Measurements from ENCODE around the gene ADH7.
"Not testable (repeated sequence)": the region's sequence is repeated elsewhere in the genome, so short reads cannot be mapped to it uniquely, and the experiment has no call there.

ADH7 gene

DNA sequence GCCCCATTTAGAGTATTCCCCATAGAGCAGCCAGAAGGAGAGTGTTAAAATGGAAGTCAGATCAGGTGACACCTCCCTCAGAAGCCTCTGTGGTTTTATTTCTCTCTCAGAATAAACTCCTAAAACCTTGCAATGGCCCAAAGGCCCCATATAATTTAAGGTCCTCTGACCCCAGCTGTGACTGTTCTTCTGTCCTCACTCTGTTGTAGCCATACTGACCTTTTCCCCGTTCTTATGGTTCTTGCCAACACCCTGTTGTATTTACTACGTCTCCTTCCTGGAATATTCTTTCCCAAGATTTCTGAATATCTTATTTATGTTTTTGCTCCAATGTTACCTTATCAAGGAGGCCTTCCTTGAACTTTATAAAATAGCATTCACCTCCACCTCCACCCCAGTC, 18.0 kb downstream of the ADH7 start:
- DNase-seq (ENCODE audit: low read depth in 1 of 2, low spot score in 1 of 2), result no peak

DNA sequence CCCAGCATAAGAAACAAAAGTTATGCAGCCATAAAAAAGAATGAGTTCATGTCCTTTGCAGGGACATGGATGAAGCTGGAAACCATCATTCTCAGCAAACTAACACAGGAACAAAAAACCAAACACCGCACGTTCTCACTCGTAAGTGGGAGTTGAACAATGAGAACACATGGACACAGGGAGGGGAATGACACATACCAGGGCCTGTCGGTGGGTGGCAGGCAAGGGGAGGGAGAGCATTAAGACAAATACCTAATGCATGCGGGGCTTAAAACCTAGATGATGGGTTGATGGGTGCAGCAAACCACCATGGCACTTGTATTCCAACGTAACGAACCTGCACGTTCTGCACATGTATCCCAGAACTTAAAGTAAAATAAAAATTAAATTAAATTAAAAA, 19.4 kb downstream of the ADH7 start:
- DNase-seq (ENCODE audit: low read depth in 1 of 2, low spot score in 1 of 2), result not testable (repeated sequence)

DNA sequence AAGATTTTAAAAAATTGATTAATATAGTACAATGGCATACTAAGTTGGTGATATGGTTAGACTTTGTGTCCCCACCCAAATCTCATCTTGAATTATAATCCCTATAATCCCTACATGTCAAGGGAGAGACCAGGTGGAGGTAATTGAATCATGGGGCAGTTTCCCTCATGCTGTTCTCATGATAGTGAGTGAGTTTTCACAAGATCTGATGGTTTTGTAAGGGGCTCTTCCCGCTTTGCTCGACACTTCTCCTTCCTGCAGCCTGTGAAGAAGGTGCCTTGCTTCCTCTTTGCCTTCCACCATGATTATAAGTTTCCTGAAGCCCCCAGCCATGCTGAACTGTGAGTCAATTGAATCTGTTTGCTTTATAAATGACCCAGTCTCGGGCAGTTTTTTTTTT, 20.2 kb downstream of the ADH7 start:
- DNase-seq (ENCODE audit: low read depth in 1 of 2, low spot score in 1 of 2), result not testable (repeated sequence)

DNA sequence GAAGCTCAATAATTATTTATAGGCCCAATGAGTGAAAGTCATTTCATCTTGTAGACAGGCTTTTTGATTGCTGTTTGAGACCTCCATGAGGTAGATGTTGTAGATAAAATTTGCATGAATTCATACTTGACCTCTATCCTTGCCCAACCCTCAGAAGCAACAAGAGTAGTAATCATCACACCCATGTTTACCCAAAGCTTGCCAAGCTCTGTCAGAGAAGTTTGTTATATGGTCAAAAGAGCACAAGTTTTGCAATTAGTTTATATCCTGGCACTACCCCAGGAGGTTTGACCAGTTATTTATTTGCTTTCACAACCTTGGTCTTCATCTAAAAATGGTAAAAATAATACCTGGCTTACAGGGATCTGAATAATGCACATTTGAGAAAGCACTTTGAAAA, 20.7 kb downstream of the ADH7 start:
- no peak for DNase-seq (ENCODE audit: low read depth in 1 of 2, low spot score in 1 of 2)

DNA sequence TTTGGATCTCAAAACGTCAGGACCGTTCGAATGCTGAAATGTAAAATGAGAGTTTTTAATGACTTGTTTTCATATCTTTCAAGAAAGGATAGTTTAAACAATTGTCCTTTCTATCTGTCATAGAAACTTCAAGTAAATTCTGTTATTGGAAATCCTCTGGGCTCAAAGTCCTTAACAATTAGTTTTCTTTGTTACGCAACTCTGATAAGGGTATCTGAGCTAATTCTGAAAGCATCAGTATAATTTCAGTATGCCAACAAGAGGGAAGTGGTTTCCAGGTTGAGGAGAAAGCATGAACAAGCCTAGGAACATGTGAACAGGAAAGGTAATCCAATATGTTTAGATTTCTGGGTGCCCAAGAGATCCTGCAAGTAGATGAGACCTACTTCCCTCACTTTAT, 22.0 kb downstream of the ADH7 start:
- no peak for DNase-seq (ENCODE audit: low read depth in 1 of 2, low spot score in 1 of 2)

DNA sequence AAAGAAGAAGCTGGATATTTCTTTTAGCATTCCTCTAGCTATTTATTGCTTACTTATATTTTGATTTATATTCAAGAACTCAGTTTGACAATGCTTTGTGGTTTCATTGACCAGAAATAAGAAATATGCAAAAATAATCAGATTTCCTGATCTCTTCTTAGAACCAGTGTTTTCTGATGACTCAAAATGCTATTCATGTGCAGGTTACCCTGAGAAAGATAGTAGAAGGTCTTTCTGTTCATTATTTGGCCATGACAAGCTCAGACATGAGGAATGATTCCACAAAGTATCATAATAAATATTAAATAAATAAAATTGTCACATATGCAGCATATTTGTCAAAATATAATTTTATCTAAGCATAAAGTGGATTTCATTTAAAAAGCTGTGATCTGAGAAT, 24.1 kb downstream of the ADH7 start:
- DNase-seq (ENCODE audit: low read depth in 1 of 2, low spot score in 1 of 2), result no peak

DNA sequence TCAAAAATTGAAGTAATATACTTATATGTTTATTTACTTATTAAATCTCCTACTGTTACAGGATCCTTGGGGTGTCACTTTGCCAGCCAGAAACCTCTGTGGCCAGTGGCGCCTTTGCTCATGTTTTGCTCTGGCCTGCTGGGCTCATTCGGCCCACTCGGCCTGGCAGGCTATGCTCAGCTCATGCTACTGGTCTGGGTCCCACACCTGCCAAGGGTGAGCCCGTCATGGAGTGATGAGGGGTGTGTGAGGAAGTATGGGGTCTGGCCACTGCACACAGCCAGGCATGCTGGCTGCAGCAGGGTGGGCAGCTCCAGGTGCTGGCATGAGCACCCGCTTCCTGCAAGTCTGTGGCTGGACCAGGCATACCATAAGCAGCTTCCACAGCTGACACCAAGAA, 25.1 kb downstream of the ADH7 start:
- DNase-seq (ENCODE audit: low read depth in 1 of 2, low spot score in 1 of 2), result no peak

DNA sequence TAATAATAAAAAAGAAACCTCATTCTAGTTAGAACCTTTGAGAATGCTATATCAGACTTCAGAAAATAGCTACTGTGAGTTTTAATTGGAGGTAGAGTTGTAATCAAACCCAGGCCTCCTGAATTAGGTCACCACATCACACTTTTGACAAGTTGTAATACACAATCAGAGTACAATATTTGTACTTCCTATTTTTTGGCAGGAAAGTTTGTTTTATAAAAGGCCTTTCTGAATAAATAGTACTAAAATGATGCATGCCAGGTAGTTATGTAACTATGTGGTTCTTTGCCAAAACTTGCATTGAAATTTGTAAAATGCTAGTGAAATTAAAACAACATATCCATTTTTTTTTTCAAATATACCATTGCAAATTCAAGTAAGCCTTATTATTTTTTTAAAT, 26.8 kb downstream of the ADH7 start:
- DNase-seq (ENCODE audit: low read depth in 1 of 2, low spot score in 1 of 2), result no peak

DNA sequence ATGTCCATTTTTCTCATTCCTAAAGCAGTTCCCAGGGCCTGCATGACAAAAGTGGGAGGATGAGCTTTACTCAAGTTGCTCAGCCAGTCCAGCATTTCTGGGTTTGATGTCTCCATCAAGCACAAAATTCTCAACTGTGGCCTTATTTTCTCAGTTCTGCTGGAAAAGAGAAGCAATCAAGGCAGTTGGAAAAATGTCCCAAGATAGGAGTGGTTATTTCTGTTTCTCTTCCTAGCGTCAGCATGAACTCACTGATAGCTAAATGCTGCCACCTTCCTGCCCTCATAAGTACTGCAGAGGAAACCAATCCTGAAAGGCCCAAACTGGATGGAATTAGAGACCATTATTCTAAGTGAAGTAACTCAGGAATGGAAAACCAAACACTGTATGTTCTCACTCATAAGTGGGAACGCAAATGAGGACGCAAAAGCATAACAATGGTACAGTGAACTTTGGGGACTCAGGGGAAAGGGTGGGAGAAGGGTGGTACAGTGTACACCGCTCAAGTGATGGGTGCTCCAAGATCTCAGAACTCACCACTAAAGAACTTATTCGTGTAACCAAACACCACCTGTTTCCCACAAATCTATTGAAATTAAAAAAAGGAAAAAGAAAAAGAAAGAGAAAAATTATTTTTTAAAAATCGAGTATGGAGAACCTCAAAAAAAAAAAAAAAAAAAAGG, 29.6 kb downstream of the ADH7 start:
- no peak for DNase-seq (ENCODE audit: low read depth in 1 of 2, low spot score in 1 of 2)

DNA sequence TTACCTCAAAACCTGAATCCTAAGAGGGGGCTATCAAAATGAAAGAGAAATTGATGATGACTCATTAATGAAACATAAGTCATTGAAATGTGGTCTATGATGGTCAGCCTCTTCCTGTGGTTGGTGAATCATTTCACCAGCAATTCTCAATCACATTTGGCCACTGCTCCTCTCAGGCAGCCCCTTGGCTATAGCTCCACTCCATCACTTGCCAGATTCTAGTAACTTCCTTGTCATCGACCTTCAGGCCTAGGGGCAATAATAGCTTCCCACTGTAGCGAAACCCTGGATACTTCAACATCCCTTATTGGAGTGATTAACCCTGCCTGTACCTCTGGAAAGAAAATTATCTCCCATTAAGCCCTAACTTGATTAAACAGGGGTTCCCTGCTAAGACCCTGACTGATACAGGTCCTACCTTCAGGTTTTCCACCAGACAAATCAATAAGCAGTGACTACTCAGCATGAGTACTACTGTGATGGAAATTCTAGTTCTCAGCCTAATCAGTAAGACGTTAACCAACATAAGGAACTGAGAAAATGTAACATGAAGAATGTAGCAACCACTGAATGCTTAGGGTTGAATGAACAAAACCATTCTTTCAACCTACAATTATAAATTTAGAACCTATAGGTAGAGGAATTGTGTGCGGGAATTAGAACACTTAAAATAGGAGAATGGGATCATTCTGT, 30.4 kb downstream of the ADH7 start:
- DNase-seq (ENCODE audit: low read depth in 1 of 2, low spot score in 1 of 2), result no peak

DNA sequence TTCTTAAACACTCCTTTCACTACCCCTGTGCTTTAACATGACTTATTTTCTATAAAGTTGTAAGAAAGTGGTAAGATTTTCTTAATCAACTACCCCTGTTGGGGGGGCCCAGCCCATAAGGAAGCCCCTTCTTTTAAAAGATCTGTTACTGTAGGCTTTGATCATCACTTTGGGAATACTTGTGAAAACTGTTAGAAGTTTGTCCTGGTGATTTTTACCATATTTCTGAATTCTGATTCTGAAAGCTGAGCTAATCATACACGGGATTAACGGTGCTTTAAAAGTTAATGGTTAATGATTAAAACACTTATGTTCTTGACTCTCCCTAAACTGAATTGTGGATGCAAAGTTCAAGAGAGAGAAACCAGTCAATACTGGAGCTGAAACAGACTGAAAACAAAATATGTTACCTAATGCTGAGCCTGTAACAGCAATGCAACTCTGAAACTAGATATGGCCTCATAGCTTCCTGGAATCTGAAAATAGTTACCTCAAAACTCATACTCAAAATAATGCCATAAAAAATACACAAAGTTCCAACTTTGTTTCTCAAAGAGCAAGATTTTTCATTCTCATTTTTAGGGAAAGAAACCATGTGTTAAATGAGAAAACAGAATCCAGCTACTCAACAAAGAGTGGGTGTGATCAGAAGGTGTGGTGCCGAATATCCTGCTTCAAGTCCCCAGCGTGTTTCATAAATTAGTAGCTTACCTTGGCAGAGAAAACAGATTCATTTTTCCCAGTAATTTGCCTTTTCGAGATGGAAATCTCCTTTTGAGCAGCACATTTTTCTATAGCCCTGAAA, 31.6 kb downstream of the ADH7 start:
- DNase-seq (ENCODE audit: low read depth in 1 of 2, low spot score in 1 of 2), result no peak

DNA sequence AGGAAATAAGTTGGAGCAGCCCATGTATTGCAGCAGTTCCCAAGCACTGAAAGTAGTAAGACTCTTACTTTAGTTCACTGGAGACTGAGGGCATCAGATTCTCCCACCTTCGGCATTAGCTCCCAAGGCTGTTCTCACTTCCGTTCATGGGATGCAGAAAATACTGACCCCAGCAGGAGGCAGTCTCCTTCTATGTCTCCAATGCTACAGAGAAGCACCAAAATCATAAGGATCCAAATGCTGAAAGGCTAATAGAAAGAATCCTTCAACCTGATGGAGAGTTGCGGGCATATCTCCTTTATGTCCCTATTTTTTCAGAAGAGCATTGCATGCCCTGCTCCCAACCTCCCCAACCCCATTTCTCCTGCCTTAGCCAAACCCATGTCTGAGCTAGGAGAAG, 32.4 kb downstream of the ADH7 start:
- no peak for DNase-seq (ENCODE audit: low read depth in 1 of 2, low spot score in 1 of 2)

DNA sequence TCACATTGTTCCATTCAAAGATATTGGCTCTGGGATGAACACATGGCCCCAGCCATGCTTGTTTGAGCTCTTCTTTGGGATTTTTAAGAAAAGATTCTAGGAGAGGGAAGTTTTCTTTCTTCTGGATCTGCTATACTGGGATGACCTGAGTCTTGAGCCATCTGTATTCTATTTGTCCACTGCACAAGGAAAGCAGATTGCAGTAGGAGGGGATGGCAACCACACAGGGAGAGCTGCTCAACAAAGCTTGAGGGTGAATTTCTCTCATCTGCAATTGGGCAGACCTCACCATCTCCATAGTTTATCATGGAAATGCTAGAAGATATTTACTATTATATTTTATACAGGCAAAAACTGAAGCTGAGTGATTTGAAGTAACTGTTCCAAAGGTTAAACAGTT, 34.3 kb downstream of the ADH7 start:
- DNase-seq (ENCODE audit: low read depth in 1 of 2, low spot score in 1 of 2), result no peak

DNA sequence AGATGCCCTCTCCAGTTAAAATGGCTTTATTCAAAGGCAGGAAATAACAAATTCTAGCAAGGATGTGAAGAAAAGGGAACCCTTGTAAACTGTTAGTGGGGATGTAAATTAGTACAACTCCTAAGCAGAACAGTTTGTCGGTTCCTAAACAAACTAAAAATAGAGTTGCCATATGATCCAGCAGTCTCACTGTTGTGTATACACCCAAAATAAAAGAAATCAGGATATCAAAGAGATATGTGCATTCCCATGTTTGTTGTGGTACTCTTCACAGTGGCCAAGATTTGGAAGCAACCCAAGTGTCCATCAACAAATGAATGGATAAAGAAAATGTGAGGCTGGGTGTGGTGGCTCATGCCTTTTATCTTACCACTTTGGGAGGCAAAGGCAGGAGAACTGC, 36.1 kb downstream of the ADH7 start:
- DNase-seq (ENCODE audit: low read depth in 1 of 2, low spot score in 1 of 2), result no peak

DNA sequence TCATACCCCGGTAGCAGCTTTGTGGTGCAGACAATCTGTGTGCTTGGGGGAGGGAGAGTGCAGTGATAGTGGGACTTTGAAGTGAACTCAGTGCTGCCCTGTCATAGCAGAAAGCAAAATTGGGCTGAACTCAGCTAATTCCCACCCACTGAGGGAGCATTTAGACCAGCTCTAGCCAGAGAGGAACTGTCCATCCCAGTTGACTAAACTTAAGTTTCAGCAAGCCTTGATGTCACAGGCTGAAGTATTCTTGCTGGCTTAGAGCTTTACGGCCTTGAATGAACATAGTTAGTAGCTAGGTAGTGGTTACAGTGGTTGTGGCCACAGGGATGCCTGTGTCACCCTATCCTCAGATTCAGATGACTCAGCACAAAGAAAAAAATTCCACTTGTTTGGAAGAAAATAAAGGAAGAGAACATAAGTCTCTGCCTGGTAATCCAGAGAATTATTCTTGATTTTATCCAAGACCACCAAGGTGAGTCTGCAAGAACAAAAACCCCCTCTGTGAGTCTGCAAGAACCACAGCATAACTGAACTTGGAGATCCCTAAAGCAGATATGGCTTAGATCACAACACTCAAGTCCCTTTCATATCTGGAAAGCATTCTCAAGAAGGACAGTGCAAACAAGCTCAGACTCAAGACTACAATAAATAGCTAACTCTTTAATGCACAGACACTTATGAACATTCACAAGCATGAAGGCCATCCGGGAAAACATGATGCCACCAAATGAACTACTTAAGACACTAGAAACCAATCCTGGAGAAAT, 39.4 kb downstream of the ADH7 start:
- no peak for DNase-seq (ENCODE audit: low read depth in 1 of 2, low spot score in 1 of 2)

DNA sequence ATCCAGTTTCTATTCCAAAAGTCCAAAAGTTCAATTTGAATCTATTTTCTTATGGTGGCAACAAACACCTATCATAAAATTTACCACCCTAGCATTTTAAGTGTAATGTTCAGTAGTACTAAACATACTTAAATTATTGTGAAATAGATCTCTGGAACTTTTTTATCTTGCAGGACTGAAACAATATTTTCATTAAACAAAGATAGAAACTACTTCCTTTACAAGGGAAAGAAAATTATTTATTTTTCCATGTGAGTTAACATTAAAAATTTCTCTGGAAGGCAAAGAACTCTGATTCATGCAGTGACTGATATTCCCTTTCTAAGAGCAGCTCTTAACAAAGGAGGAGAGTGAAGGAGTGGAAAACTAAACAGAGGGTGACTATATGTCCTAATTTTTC, 40.2 kb downstream of the ADH7 start:
- no peak for DNase-seq (ENCODE audit: low read depth in 1 of 2, low spot score in 1 of 2)

DNA sequence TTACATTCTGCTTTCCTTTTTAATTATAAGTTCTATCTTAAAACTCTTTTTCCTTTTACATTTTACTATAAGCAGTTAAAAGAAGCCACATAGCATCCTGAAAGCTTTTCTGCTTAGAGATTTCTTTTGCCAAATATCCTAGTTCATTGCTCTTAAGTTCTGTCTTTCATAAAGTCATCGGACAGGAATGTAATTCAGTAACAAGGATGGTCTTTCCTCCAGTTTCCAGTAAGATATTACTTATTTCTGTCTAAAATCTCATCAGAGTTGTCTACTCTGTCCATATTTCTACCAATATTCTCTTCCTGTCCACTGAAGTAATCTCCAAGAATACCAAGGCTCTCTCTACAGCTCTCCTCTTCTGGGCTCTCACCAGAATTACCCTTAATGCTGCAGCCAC, 45.1 kb downstream of the ADH7 start:
- DNase-seq (ENCODE audit: low read depth in 1 of 2, low spot score in 1 of 2), result no peak

DNA sequence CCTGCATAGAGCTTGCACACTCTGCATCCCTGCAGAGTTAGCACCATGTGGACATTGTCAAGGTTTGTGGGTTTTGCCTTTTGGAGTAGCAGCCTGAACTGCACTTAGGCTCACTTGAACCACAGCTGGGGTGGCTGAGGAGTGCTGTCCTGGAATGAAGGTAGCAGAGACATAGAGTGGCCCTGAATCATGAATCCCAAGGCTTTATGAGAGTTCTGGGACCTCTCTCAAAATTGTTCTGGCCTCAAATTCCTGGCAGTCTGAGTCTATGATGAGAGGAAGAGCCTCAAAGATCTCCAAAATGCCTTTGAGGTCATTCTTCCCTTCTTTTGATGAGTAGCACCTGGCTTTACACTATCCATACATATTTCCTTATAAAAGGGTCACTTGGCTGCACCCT, 45.5 kb downstream of the ADH7 start:
- DNase-seq (ENCODE audit: low read depth in 1 of 2, low spot score in 1 of 2), result no peak

DNA sequence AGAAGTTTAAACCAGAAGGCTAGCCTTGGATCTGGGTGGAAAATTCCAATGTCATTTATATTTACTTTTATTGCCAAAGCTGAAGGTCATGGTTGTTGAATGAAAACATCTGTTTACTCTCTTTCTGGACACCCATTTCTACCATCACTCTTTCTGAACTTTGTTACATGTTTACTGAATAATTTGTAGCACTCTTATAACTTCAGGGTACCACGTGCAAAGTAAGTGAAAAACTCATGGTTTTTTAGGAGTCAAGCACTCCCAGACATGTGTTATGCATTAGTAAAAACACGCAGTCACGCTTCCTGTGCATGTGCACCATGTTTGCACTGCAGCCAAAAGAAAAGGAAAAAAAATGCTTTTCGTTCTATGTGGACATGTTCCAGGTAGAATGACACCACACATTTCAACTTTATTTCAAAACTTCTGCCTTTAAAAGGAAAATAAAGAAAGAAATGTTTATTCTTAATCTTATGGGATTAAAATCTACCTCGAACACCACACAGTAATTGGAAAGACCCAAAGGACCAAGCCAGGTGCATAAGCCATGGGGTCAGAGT, 51.2 kb downstream of the ADH7 start:
- no peak for DNase-seq (ENCODE audit: low read depth in 1 of 2, low spot score in 1 of 2)

DNA sequence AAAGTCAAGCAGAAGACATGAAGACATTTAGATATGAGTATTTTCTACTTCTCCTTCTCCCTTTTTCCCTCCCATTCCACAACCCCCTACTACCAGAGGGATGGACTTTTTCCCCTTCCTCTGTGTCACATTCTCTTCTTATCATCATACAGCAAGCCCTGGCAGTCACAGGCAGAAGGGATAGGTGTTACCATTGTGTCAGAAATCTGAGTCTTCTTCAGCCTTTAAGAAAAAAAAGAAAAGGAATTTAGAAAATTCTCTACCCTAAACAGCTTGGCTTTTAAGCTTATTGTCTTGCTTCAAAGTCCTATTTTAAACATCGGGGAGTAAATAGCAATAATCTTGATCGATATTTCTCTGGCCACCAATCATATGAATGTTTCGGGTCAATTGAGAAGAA, 51.7 kb downstream of the ADH7 start:
- DNase-seq (ENCODE audit: low read depth in 1 of 2, low spot score in 1 of 2), result no peak

DNA sequence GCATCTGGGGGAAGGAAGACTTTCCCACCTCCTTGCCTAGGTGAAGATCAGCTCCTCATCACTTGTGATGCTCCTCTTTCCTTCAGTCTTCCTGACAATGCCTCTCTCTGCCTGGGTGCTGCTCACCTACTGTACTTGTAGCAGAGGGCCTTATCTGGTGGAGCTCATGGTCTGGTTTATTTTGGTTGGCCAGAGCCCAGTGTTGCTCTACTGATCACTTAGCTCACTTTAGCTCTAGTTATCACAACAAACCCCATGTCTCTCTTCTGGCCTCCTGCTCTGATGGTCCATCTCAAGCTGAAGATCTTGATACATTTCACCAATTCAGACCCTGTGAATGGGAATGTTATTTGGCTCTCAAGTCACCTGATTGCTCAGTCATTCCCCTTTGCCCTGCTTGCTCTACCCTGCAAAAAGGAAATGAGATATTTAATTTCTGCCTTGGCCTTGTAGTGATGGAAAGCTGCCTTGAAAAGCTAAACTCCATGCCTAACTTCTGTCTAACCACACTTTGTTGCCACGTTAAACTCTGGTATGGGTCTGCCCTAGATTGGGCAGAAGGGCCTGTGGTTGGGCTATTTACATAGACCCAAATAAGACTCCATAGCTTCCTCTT, 52.3 kb downstream of the ADH7 start:
- no peak for DNase-seq (ENCODE audit: low read depth in 1 of 2, low spot score in 1 of 2)
